Astrocyte (in vitro differentiated cells and primary cell): Measurements from ENCODE around the gene SPIRE1. TPM values are rescaled to one million over a fixed set of nuclear protein-coding genes. Genes with fewer than 3 reads are reported as not detected.

ENCODE experiments used
- DNase-seq: peaks from one replicate; pipeline ENCODE4 v3.0.0-alpha.2; 2010; ENCODE audit warnings: low read depth
- FAIRE-seq: peaks from 2 replicates; lab custom pipeline; 2011; peaks lifted over from hg19 to GRCh38; lab: Jason Lieb, UNC
- H2AFZ ChIP-seq: 2 replicates; pipeline ENCODE4 v1.6.0; 2012; ENCODE audit warnings: low read depth, low read length, inconsistent platforms
- H3K27ac ChIP-seq: 2 replicates; pipeline ENCODE4 v1.5.1; 2011; ENCODE audit warnings: low read depth, low read length, inconsistent platforms
- H3K27me3 ChIP-seq: 2 replicates; pipeline ENCODE4 v1.6.0; 2011; ENCODE audit warnings: low read length, inconsistent platforms; ENCODE audit not compliant: insufficient read depth
- H3K36me3 ChIP-seq: 2 replicates; pipeline ENCODE4 v1.5.1; 2011; ENCODE audit warnings: low read length, inconsistent platforms; ENCODE audit not compliant: insufficient read depth
- H3K4me1 ChIP-seq: 2 replicates; pipeline ENCODE4 v1.5.1; 2011; ENCODE audit warnings: low read length, inconsistent platforms; ENCODE audit not compliant: insufficient read depth
- H3K4me2 ChIP-seq: 2 replicates; pipeline ENCODE4 v1.6.0; 2012; ENCODE audit warnings: low read length, inconsistent platforms
- H3K4me3 ChIP-seq: 2 replicates; pipeline ENCODE4 v1.5.1; 2011; ENCODE audit warnings: low read depth, mild to moderate bottlenecking, low read length, inconsistent platforms; ENCODE audit not compliant: insufficient read depth
- H3K79me2 ChIP-seq: 2 replicates; pipeline ENCODE4 v1.6.0; 2012; ENCODE audit warnings: mild to moderate bottlenecking, low read length, inconsistent platforms; ENCODE audit not compliant: insufficient read depth
- H3K9ac ChIP-seq: 2 replicates; pipeline ENCODE4 v1.6.0; 2012; ENCODE audit warnings: mild to moderate bottlenecking, low read length, inconsistent platforms
- H3K9me3 ChIP-seq: 2 replicates; pipeline ENCODE4 v1.5.1; 2012; ENCODE audit warnings: low read depth, mild to moderate bottlenecking, low read length, inconsistent platforms; ENCODE audit not compliant: insufficient read depth
- H4K20me1 ChIP-seq: 2 replicates; pipeline ENCODE4 v1.6.0; 2012; ENCODE audit warnings: low read length, inconsistent platforms; ENCODE audit not compliant: insufficient read depth
- H3K27ac Mint-ChIP-seq: one replicate; pipeline ENCODE4 v1.8.0; 2021; ENCODE audit warnings: mild to moderate bottlenecking, mixed read lengths; ENCODE audit not compliant: unreplicated experiment
- H3K27me3 Mint-ChIP-seq: one replicate; pipeline ENCODE4 v1.8.0; 2021; ENCODE audit warnings: low read depth, mixed read lengths; ENCODE audit not compliant: unreplicated experiment
- H3K36me3 Mint-ChIP-seq: one replicate; pipeline ENCODE4 v1.8.0; 2021; ENCODE audit warnings: low read depth, mixed read lengths; ENCODE audit not compliant: unreplicated experiment
- H3K4me1 Mint-ChIP-seq: one replicate; pipeline ENCODE4 v1.8.0; 2021; ENCODE audit warnings: low read depth, mixed read lengths; ENCODE audit not compliant: unreplicated experiment
- H3K4me3 Mint-ChIP-seq: one replicate; pipeline ENCODE4 v1.8.0; 2021; ENCODE audit warnings: mild to moderate bottlenecking, moderate library complexity, mixed read lengths; ENCODE audit not compliant: unreplicated experiment
- H3K9me3 Mint-ChIP-seq: one replicate; pipeline ENCODE4 v1.8.0; 2021; ENCODE audit warnings: mild to moderate bottlenecking, mixed read lengths; ENCODE audit not compliant: unreplicated experiment
- EZH2 ChIP-seq: IDR thresholded peaks from 2 replicates; pipeline ENCODE4 v1.6.1; 2012; ENCODE audit warnings: mild to moderate bottlenecking, low read length, inconsistent platforms; ENCODE audit not compliant: insufficient read depth
- total RNA-seq: library from RNA; stranded (reverse); gene quantifications from 2 replicates; pipeline ENCODE4 v1.2.1, GENCODE V29; 2021
- TF ChIP-seq, protein P1 (sequence below): IDR thresholded peaks from 2 replicates; pipeline ENCODE4 v1.5.1; 2011; ENCODE audit warnings: low read depth, mild to moderate bottlenecking, inconsistent platforms, low read length, moderate library complexity; ENCODE audit not compliant: insufficient read depth

SPIRE1 gene
- total RNA-seq, 1 donor from 2014 or later = 42.0 TPM

DNA sequence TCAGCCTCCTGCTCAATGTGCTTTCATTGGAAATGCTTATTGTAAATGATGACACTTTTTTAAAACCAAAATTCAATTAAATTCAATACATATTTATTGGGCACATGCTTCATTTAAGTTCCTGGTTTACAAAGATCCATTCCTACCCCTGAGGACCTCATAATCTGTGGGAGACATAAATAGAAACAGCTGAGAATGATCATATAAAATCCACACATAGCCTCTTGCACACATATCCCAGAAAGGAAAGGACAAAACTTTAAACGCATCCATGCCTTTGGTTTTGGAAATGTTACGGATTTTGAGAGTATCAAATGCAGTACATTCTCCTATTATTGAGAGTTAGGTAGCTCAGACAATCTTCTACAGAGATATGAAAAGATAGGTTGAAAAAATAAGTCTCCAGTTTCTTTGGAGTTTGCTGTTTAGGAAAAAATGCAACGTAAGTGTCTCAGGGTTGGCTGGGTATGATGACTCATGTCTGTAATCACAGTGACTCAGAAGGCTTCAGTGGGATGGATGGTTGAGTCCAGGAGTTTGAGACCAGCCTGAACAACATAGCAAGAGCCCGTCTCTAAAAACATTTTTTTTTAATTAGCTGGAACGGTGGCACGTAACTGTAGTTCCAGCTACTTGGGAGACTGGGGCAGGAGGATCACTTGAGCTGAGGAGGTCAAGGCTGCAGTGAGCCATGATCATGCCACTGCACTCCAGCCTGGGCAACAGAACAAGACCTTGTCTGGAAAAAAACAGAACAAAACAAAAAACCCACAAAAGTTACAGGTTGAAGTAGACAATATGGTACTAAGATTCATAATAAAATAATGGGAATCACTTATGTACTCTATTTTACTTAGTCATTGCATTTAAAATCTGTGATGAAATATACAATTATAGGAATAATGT is 254.1 kb downstream of the SPIRE1 start:
- peak; percentile 86 for DNase-seq
- Histone ChIP-seq H3K9ac (no peak overlapping the region), H4K20me1 (no peaks in the 10 kb centered on the region), H3K9me3 (no peaks in the 10 kb centered on the region), H3K27me3 (no peaks in the 10 kb centered on the region), H3K4me3 (no peak overlapping the region), H3K4me2 (peak overlapping the region; percentile 53), H3K36me3 (no peaks in the 10 kb centered on the region), H3K27ac (peak overlapping the region; percentile 33), H2AFZ (no peak overlapping the region), H3K4me1 (peaks cover 15% of the 10 kb centered on the region), H3K79me2 (peaks cover 7% of the 10 kb centered on the region)
- TF ChIP-seq, protein P1, sequence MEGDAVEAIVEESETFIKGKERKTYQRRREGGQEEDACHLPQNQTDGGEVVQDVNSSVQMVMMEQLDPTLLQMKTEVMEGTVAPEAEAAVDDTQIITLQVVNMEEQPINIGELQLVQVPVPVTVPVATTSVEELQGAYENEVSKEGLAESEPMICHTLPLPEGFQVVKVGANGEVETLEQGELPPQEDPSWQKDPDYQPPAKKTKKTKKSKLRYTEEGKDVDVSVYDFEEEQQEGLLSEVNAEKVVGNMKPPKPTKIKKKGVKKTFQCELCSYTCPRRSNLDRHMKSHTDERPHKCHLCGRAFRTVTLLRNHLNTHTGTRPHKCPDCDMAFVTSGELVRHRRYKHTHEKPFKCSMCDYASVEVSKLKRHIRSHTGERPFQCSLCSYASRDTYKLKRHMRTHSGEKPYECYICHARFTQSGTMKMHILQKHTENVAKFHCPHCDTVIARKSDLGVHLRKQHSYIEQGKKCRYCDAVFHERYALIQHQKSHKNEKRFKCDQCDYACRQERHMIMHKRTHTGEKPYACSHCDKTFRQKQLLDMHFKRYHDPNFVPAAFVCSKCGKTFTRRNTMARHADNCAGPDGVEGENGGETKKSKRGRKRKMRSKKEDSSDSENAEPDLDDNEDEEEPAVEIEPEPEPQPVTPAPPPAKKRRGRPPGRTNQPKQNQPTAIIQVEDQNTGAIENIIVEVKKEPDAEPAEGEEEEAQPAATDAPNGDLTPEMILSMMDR = no peak
- TF ChIP-seq EZH2 = no peak
- peaks cover 3% of the 10 kb centered on the region for H3K36me3 Mint-ChIP-seq
- FAIRE-seq = peak; percentile 56
- peaks cover 2% of the 10 kb centered on the region for H3K27me3 Mint-ChIP-seq
- peaks cover 7% of the 10 kb centered on the region for H3K4me1 Mint-ChIP-seq
- peak overlapping the region; percentile 27 for H3K27ac Mint-ChIP-seq
- no peak overlapping the region for H3K4me3 Mint-ChIP-seq
- H3K9me3 Mint-ChIP-seq = no peaks in the 10 kb centered on the region

DNA sequence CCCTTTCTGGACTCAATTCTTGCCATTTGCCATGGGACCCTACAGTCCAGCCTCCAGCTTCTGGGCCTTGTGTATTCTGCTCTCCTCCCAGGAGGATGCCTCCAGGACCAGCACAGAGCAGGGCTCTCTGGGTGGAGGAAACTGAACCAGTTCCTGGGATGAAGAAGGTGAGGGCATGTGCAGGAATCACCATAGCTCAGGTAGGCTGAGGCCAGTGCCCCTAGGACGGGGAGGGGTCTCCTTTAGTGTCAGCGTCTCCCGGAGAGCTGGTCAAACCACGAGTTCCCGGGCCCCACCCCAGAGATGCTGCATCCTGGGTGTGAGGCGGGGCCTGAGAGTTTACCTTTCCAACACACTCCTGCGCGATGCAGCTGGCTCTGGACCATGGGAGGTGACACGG is 256.0 kb downstream of the SPIRE1 start:
- no peaks in the 10 kb centered on the region for H3K9me3 ChIP-seq
- Mint-ChIP-seq H3K27ac (peak overlapping the region; percentile 60), H3K9me3 (no peaks in the 10 kb centered on the region), H3K4me1 (peaks cover 5% of the 10 kb centered on the region), H3K4me3 (no peak overlapping the region), H3K27me3 (peaks cover 7% of the 10 kb centered on the region), H3K36me3 (peaks cover 3% of the 10 kb centered on the region)
- no peaks in the 10 kb centered on the region for H3K79me2 ChIP-seq
- no peaks in the 10 kb centered on the region for H3K27me3 ChIP-seq
- no peaks in the 10 kb centered on the region for H3K36me3 ChIP-seq
- DNase-seq (no peak), FAIRE-seq (no peak)
- no peaks in the 10 kb centered on the region for H4K20me1 ChIP-seq
- H2AFZ ChIP-seq = no peak overlapping the region
- no peak overlapping the region for H3K27ac ChIP-seq
- H3K4me1 ChIP-seq = peaks cover 6% of the 10 kb centered on the region
- H3K4me3 ChIP-seq = no peak overlapping the region
- H3K9ac ChIP-seq = no peak overlapping the region
- no peak overlapping the region for H3K4me2 ChIP-seq
- no peak for TF ChIP-seq EZH2
- TF ChIP-seq, protein P1 = no peak

DNA sequence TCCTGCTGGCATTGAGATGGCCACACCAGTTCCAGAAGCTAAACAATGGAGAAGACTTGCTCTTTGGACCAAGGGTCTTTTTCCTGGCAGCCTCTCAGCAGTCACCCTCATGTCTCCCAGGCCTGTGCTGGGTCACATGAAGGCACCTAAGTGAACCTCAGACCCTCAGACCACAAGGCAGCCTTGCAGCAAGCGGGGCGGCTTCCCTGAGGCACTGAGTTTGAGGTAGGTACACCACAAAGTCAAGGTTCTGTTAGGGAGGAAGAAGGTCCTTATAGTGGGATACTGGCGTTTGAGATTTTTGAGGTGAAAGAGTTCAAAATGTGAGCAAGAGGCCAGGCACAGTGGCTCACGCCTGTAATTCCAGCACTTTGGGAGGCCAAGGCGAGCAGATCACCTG is 258.7 kb downstream of the SPIRE1 start:
- H3K9me3 Mint-ChIP-seq = no peaks in the 10 kb centered on the region
- H3K36me3 ChIP-seq = no peaks in the 10 kb centered on the region
- H3K9me3 ChIP-seq = no peaks in the 10 kb centered on the region
- no peaks in the 10 kb centered on the region for H3K79me2 ChIP-seq
- no peaks in the 10 kb centered on the region for H3K27me3 ChIP-seq
- H4K20me1 ChIP-seq = no peaks in the 10 kb centered on the region
- H3K27ac Mint-ChIP-seq = no peak overlapping the region
- peaks cover 9% of the 10 kb centered on the region for H3K27me3 Mint-ChIP-seq
- no peak overlapping the region for H3K27ac ChIP-seq
- H3K4me1 ChIP-seq = peaks cover 6% of the 10 kb centered on the region
- no peak overlapping the region for H3K4me3 ChIP-seq
- TF ChIP-seq EZH2 = no peak
- TF ChIP-seq, protein P1 = no peak
- DNase-seq = no peak
- H2AFZ ChIP-seq = peak overlapping the region; percentile 1
- H3K4me3 Mint-ChIP-seq = no peak overlapping the region
- H3K4me1 Mint-ChIP-seq = peaks cover 2% of the 10 kb centered on the region
- H3K9ac ChIP-seq = no peak overlapping the region
- no peak for FAIRE-seq
- H3K4me2 ChIP-seq = no peak overlapping the region
- H3K36me3 Mint-ChIP-seq = no peaks in the 10 kb centered on the region
